HEK293 (cell line): ENCODE data around the gene GRIPAP1.

Experiments used
- CTCF ChIA-PET: fragments of 350-600 bp; formaldehyde crosslinking; extraction: SDS; loops from one replicate; lab custom pipeline; 2021; ENCODE audit warnings: antibody characterized with exemption; lab: Yijun Ruan, JAX
- POLR2A ChIA-PET: fragments of 300-600 bp; formaldehyde crosslinking; extraction: SDS; loops from one replicate; lab custom pipeline; 2020; ENCODE audit warnings: antibody characterized with exemption, inconsistent platforms; lab: Yijun Ruan, JAX
- H3K27ac ChIP-seq: fragments of 200-500 bp; sonication (Bioruptor generic); 2 replicates; pipeline ENCODE4 v1.5.1; 2014; ENCODE audit warnings: low read depth, low read length, control low read depth, inconsistent platforms; ENCODE audit errors: extremely low read depth
- H3K36me3 ChIP-seq, 2 experiments: fragments of 200-500 bp in 1 of 2; sonication (Bioruptor generic) in 1 of 2; 1 replicate in 1 of 2; 2 replicates in 1 of 2; pipeline ENCODE4 v1.5.1; 2014 to 2017; ENCODE audit warnings: inconsistent platforms in 2 of 2, low read length in 2 of 2; ENCODE audit not compliant: control insufficient read depth in 2 of 2, insufficient read depth in 1 of 2
- H3K4me1 ChIP-seq: fragments of 200-500 bp; sonication (Bioruptor generic); 2 replicates; pipeline ENCODE4 v1.5.1; 2014; ENCODE audit warnings: mild to moderate bottlenecking, low read length, inconsistent platforms; ENCODE audit not compliant: control insufficient read depth, insufficient read depth
- H3K4me3 ChIP-seq: 2 replicates; pipeline ENCODE4 v1.5.1; 2011; ENCODE audit warnings: low read depth, mild to moderate bottlenecking, control low read depth, low read length, moderate library complexity
- H3K9me3 ChIP-seq: fragments of 200-500 bp; sonication (Bioruptor generic); 2 replicates; pipeline ENCODE4 v1.5.1; 2014; ENCODE audit warnings: low read depth, low read length, inconsistent platforms; ENCODE audit not compliant: control insufficient read depth, insufficient read depth
- HOXD13 ChIP-seq: sonication (generic); formaldehyde crosslinking; IDR thresholded peaks from 2 replicates; pipeline ENCODE4 v1.8.0; 2022; ENCODE audit warnings: missing genetic modification reagents, borderline replicate concordance
- ZFP41 ChIP-seq: fragments of 450-650 bp; formaldehyde crosslinking; IDR thresholded peaks from 2 replicates; pipeline ENCODE4 v1.5.1; 2016; ENCODE audit warnings: missing biosample characterization, missing genetic modification characterization, borderline replicate concordance
- ZNF112 ChIP-seq: fragments of 450-650 bp; formaldehyde crosslinking; IDR thresholded peaks from 2 replicates; pipeline ENCODE4 v1.5.0; 2017; ENCODE audit warnings: missing biosample characterization, missing genetic modification characterization
- ZNF18 ChIP-seq: fragments of 450-650 bp; formaldehyde crosslinking; IDR thresholded peaks from 2 replicates; pipeline ENCODE4 v1.5.1; 2016; ENCODE audit warnings: missing biosample characterization, missing genetic modification characterization
- ZNF19 ChIP-seq: fragments of 450-650 bp; formaldehyde crosslinking; IDR thresholded peaks from 2 replicates; pipeline ENCODE4; 2016; ENCODE audit warnings: missing biosample characterization, missing genetic modification characterization, low read depth
- ZNF202 ChIP-seq: fragments of 450-650 bp; formaldehyde crosslinking; IDR thresholded peaks from 2 replicates; pipeline ENCODE4 v1.5.1; 2016; ENCODE audit warnings: missing biosample characterization, missing genetic modification characterization, borderline replicate concordance
- ZNF221 ChIP-seq: fragments of 450-650 bp; formaldehyde crosslinking; IDR thresholded peaks from 2 replicates; pipeline ENCODE4 v1.5.1; 2017; ENCODE audit warnings: missing biosample characterization, missing genetic modification characterization, borderline replicate concordance
- ZNF223 ChIP-seq: fragments of 450-650 bp; formaldehyde crosslinking; IDR thresholded peaks from 2 replicates; pipeline ENCODE4 v1.5.1; 2016; ENCODE audit warnings: missing biosample characterization, missing genetic modification characterization
- ZNF274 ChIP-seq, 2 experiments: fragments of 200-500 bp in 1 of 2; fragments of 450-650 bp in 1 of 2; sonication (Bioruptor generic) in 1 of 2; formaldehyde crosslinking in 1 of 2; IDR thresholded peaks; 2 replicates each; pipeline versions ENCODE4 v1.5.1 to v1.6.1; 2014 to 2016; ENCODE audit warnings: borderline replicate concordance in 1 of 2, inconsistent platforms in 1 of 2, low read length in 1 of 2, missing biosample characterization in 1 of 2, missing genetic modification characterization in 1 of 2
- ZNF311 ChIP-seq: fragments of 450-650 bp; formaldehyde crosslinking; IDR thresholded peaks from 2 replicates; pipeline ENCODE4 v1.5.1; 2017; ENCODE audit warnings: missing biosample characterization, missing genetic modification characterization, borderline replicate concordance
- ZNF341 ChIP-seq: fragments of 450-650 bp; formaldehyde crosslinking; IDR thresholded peaks from 2 replicates; pipeline ENCODE4; 2016; ENCODE audit warnings: low read depth, missing biosample characterization, missing genetic modification characterization
- ZNF350 ChIP-seq: fragments of 450-650 bp; formaldehyde crosslinking; IDR thresholded peaks from 2 replicates; pipeline ENCODE4 v1.5.0; 2017; ENCODE audit warnings: missing biosample characterization, mild to moderate bottlenecking, missing genetic modification characterization
- ZNF391 ChIP-seq: fragments of 450-650 bp; formaldehyde crosslinking; IDR thresholded peaks from 2 replicates; pipeline ENCODE4 v1.5.1; 2016; ENCODE audit warnings: low read depth, missing biosample characterization, missing genetic modification characterization, borderline replicate concordance
- ZNF449 ChIP-seq: fragments of 450-650 bp; formaldehyde crosslinking; IDR thresholded peaks from 2 replicates; pipeline ENCODE4 v1.5.1; 2017; ENCODE audit warnings: missing biosample characterization, mild to moderate bottlenecking, missing genetic modification characterization, moderate library complexity
- ZNF555 ChIP-seq: fragments of 450-650 bp; formaldehyde crosslinking; conservative IDR thresholded peaks from 2 replicates; pipeline ENCODE4 v1.5.1; 2017; ENCODE audit warnings: missing biosample characterization, mild to moderate bottlenecking, missing genetic modification characterization, inconsistent platforms
- ZNF561 ChIP-seq: fragments of 450-650 bp; IDR thresholded peaks from 2 replicates; pipeline ENCODE4 v1.5.1; 2018; ENCODE audit warnings: missing biosample characterization, missing genetic modification characterization, borderline replicate concordance
- ZNF585B ChIP-seq: fragments of 450-650 bp; formaldehyde crosslinking; IDR thresholded peaks from 2 replicates; pipeline ENCODE4 v1.5.1; 2016; ENCODE audit warnings: missing biosample characterization, missing genetic modification characterization
- ZNF629 ChIP-seq: fragments of 450-650 bp; formaldehyde crosslinking; IDR thresholded peaks from 2 replicates; pipeline ENCODE4 v1.5.1; 2017; ENCODE audit warnings: missing biosample characterization, missing genetic modification characterization
- ZNF785 ChIP-seq: fragments of 450-650 bp; formaldehyde crosslinking; IDR thresholded peaks from 2 replicates; pipeline ENCODE4 v1.5.1; 2016; ENCODE audit warnings: missing biosample characterization, missing genetic modification characterization
- ZNF791 ChIP-seq: fragments of 450-650 bp; formaldehyde crosslinking; IDR thresholded peaks from 2 replicates; pipeline ENCODE4 v1.5.1; 2016; ENCODE audit warnings: missing biosample characterization, missing genetic modification characterization
- ZNF830 ChIP-seq: fragments of 450-650 bp; IDR thresholded peaks from 2 replicates; pipeline ENCODE4 v1.5.0; 2018; ENCODE audit warnings: missing biosample characterization, missing genetic modification characterization, low read depth, mild to moderate bottlenecking, moderate library complexity
- TF ChIP-seq, protein P1 (sequence below): fragments of 450-650 bp; formaldehyde crosslinking; IDR thresholded peaks from 2 replicates; pipeline ENCODE4 v1.5.1; 2016; ENCODE audit warnings: missing biosample characterization, missing genetic modification characterization
- TF ChIP-seq, protein P2 (sequence below): fragments of 450-650 bp; formaldehyde crosslinking; IDR thresholded peaks from 2 replicates; pipeline ENCODE4 v1.5.1; 2016; ENCODE audit warnings: missing biosample characterization, missing genetic modification characterization
- TF ChIP-seq, protein P3 (sequence below): fragments of 450-650 bp; formaldehyde crosslinking; IDR thresholded peaks from 2 replicates; pipeline ENCODE4 v1.5.1; 2016; ENCODE audit warnings: missing biosample characterization, missing genetic modification characterization, borderline replicate concordance

GRIPAP1 gene

GRCh38 chrX:49043220-49043986 is 41.3 kb upstream of the GRIPAP1 start, which contains the start of gene TFE3:
Gene TFE3 (minus strand): TSS chrX:49043357. CDS start chrX:49043226, 131 bp downstream.
- ChIA-PET POLR2A (interaction anchor here (0.6 to 3.2 kb wide), 13 partner anchors 10 to 226 kb away, joined by 3 to 24 read pairs (median 3); partner anchors contain the start of genes GRIPAP1, KCND1, OTUD5 and SLC35A2), CTCF (interaction anchor here (0.6 to 1.6 kb wide), 7 partner anchors 18 to 1076 kb away, joined by 3 to 9 read pairs (median 3); partner anchors contain the start of gene GRIPAP1)
- H3K4me1 ChIP-seq: peaks cover 7% of the 10 kb centered on the region
- peaks cover 0 to 12% of the 10 kb centered on the region in 2 experiments; a peak in 1 of 3 replicates for H3K36me3 ChIP-seq
- H3K9me3 ChIP-seq: no peaks in the 10 kb centered on the region
- H3K27ac ChIP-seq: peak within 1 kb of the TSS; percentile 86
- peak within 1 kb of the TSS; percentile 77 for H3K4me3 ChIP-seq
- TF ChIP-seq ZNF830 (tag by site-specific recombination) (no peak), ZNF555 (tag by site-specific recombination) (no peak), ZNF274 (IDR thresholded peaks at IDR 0.05; ENCODE audit: low read length) (no peak), ZNF274 (tag by site-specific recombination; IDR thresholded peaks at IDR 0.05; ENCODE audit: borderline replicate concordance) (no peak), ZNF341 (tag by site-specific recombination) (no peak), ZNF350 (no peak), ZNF311 (tag by site-specific recombination) (no peak), ZNF19 (tag by site-specific recombination) (no peak), ZNF561 (tag by site-specific recombination) (0 out of 2 replicates have a peak, but pooled peaks have one; percentile 17), ZNF112 (tag by site-specific recombination) (no peak), ZFP41 (tag by site-specific recombination) (no peak), ZNF18 (no peak), ZNF202 (tag by site-specific recombination) (no peak), ZNF221 (tag by site-specific recombination) (no peak), ZNF785 (tag by site-specific recombination) (no peak), ZNF585B (tag by site-specific recombination) (no peak), ZNF629 (tag by site-specific recombination) (peak; percentile 47), ZNF449 (tag by site-specific recombination) (0 out of 2 replicates have a peak, but pooled peaks have one; percentile 60), ZNF791 (tag by site-specific recombination) (no peak), ZNF391 (tag by site-specific recombination) (no peak), HOXD13 (no peak), ZNF223 (tag by site-specific recombination) (no peak)
- TF ChIP-seq, protein P1, sequence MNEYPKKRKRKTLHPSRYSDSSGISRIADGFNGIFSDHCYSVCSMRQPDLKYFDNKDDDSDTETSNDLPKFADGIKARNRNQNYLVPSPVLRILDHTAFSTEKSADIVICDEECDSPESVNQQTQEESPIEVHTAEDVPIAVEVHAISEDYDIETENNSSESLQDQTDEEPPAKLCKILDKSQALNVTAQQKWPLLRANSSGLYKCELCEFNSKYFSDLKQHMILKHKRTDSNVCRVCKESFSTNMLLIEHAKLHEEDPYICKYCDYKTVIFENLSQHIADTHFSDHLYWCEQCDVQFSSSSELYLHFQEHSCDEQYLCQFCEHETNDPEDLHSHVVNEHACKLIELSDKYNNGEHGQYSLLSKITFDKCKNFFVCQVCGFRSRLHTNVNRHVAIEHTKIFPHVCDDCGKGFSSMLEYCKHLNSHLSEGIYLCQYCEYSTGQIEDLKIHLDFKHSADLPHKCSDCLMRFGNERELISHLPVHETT (tag by site-specific recombination): 0 out of 2 replicates have a peak, but pooled peaks have one; percentile 41
- TF ChIP-seq, protein P2, sequence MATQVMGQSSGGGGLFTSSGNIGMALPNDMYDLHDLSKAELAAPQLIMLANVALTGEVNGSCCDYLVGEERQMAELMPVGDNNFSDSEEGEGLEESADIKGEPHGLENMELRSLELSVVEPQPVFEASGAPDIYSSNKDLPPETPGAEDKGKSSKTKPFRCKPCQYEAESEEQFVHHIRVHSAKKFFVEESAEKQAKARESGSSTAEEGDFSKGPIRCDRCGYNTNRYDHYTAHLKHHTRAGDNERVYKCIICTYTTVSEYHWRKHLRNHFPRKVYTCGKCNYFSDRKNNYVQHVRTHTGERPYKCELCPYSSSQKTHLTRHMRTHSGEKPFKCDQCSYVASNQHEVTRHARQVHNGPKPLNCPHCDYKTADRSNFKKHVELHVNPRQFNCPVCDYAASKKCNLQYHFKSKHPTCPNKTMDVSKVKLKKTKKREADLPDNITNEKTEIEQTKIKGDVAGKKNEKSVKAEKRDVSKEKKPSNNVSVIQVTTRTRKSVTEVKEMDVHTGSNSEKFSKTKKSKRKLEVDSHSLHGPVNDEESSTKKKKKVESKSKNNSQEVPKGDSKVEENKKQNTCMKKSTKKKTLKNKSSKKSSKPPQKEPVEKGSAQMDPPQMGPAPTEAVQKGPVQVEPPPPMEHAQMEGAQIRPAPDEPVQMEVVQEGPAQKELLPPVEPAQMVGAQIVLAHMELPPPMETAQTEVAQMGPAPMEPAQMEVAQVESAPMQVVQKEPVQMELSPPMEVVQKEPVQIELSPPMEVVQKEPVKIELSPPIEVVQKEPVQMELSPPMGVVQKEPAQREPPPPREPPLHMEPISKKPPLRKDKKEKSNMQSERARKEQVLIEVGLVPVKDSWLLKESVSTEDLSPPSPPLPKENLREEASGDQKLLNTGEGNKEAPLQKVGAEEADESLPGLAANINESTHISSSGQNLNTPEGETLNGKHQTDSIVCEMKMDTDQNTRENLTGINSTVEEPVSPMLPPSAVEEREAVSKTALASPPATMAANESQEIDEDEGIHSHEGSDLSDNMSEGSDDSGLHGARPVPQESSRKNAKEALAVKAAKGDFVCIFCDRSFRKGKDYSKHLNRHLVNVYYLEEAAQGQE: no peak
- TF ChIP-seq, protein P3, sequence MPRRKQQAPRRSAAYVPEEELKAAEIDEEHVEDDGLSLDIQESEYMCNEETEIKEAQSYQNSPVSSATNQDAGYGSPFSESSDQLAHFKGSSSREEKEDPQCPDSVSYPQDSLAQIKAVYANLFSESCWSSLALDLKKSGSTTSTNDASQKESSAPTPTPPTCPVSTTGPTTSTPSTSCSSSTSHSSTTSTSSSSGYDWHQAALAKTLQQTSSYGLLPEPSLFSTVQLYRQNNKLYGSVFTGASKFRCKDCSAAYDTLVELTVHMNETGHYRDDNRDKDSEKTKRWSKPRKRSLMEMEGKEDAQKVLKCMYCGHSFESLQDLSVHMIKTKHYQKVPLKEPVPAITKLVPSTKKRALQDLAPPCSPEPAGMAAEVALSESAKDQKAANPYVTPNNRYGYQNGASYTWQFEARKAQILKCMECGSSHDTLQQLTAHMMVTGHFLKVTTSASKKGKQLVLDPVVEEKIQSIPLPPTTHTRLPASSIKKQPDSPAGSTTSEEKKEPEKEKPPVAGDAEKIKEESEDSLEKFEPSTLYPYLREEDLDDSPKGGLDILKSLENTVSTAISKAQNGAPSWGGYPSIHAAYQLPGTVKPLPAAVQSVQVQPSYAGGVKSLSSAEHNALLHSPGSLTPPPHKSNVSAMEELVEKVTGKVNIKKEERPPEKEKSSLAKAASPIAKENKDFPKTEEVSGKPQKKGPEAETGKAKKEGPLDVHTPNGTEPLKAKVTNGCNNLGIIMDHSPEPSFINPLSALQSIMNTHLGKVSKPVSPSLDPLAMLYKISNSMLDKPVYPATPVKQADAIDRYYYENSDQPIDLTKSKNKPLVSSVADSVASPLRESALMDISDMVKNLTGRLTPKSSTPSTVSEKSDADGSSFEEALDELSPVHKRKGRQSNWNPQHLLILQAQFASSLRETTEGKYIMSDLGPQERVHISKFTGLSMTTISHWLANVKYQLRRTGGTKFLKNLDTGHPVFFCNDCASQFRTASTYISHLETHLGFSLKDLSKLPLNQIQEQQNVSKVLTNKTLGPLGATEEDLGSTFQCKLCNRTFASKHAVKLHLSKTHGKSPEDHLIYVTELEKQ (tag by site-specific recombination): no peak
